HG03103 (cell line): Measurements from ENCODE around the gene LVRN.
A peak's percentile ranks its signal among the peaks of the same experiment; 100 is the strongest.

ENCODE experiments used
- ATAC-seq: cut with Tn5 transposase; IDR thresholded peaks from one replicate; pipeline ENCODE4 v1.9.1; 2021; ENCODE audit warnings: low read depth; ENCODE audit not compliant: unreplicated experiment

Gene LVRN

DNA sequence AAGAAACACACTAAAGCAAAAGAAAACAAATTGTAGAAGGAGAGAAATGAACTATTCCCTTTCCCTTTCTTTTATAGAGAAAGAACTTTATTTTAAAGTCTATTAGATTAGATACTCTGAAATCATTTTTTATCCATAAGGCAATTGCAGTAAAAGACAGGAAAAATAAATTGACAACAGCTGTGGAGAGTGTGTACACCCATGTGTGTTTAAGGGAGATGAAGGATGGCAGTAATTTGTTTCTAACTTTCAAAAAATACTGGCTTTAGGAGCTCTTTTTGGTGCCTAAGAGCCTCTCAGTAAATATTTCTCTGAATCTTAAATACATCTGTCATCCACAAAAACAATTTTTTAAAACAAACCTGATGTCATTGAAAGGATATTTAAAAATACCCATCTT lies 51.7 kb downstream of the LVRN start:
- ATAC-seq = no peak

- ATAC-seq = no peak
These were observed 61.3 kb downstream of the LVRN start for GRCh38 chr5:116023619-116024018.

DNA sequence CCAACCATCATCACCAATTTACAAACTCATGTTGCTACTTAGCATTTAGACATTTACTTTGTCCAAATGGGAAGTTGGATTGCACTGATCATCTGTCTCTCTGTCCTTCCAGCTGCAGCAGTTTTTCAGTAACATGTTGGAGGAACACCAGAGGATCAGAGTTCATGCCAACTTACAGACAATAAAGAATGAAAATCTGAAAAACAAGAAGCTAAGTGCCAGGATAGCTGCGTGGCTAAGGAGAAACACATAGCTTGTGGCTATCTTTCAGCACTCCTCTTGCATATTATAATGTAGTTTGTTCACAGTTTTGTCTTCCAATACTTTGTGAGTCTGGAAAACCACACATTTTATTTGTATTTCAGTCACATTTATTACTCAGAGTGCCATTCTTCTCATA lies 63.6 kb downstream of the LVRN start:
- ATAC-seq = no peak

- peak; percentile 87 for ATAC-seq
These were observed 69.8 kb downstream of the LVRN start, which contains the start of gene ARL14EPL for GRCh38 chr5:116032094-116032517. Gene ARL14EPL, plus strand, starts transcription at chr5:116032472. Its CDS starts 18,994 bp downstream, at chr5:116051466.

DNA sequence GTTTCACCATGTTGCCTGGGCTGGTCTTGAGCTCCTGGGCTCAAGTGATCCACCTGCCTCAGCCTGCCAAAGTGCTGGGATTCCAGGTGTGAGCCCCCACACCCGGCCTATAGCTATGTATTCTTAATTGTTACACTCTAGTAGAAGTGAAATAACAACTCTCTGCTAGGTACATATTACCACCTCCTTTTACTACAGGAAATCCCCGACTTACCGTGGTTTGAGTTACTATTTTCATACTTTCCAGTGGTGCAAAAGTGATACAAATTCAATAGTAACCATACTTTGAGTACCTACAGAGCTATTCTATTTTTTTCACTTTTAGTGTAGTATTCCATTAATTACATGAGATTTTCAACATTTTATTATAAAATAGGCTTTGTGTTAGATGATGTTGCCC lies 70.7 kb downstream of the LVRN start:
- ATAC-seq = no peak

DNA sequence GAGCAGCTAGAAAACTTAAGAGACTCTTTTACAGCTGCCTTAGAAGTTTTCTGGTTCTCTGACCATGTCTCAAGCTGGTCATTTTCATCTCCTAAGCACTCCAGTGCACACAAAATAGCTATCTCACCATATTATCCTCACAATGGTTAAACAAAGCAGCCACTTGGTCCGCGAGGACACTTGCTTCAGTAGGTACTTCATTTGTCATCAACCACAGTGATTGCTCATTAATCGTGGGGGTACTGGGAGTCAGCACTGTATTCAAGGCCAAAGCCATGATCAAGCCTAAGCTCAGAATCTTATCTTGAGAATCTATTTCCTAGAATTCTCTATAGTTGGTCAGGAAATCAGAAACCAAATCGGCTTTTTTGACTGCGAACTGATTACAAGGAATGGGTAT lies 72.8 kb downstream of the LVRN start:
- no peak for ATAC-seq

GRCh38 chr5:116037236-116037822 lies 75.1 kb downstream of the LVRN start:
- no peak for ATAC-seq

DNA sequence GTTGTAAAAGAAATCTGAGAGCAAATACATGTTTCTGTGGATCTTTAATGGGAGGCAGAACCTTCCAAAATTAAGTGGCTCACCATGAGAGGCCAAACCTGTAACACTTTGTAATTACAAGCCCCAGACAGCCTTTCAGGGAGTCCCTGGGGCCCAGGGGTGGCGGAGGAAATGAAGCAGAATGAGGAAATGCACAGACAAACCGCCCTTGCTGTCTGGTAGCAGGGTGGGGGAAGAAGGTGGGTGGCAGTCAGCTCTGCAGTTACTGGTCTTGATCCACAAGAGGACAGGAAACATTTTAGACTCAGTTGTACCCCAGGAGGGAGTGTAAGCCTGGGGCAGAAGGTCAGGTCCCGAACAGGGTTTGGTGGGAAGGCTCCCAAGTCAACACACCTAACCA lies 76.5 kb downstream of the LVRN start:
- peak; percentile 87 for ATAC-seq

DNA sequence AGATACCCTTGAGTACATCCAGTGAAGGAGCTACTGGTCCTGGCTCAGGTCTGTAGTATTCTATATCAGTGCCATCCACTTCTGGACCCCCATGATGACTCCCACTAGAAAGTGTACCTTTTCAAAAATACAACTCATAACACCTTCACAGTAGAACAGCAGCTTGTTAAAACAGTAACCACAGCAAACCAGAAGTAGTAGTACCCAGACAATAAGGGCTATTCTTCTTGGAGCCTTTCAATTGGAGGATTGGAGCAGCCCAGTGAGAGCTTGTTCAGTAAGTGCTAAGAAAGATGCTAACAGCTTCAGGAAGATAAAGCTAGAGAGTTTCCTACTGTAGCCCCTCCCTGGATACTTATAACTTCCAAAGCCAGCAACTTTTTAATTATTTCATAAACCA lies 80.1 kb downstream of the LVRN start:
- no peak for ATAC-seq

DNA sequence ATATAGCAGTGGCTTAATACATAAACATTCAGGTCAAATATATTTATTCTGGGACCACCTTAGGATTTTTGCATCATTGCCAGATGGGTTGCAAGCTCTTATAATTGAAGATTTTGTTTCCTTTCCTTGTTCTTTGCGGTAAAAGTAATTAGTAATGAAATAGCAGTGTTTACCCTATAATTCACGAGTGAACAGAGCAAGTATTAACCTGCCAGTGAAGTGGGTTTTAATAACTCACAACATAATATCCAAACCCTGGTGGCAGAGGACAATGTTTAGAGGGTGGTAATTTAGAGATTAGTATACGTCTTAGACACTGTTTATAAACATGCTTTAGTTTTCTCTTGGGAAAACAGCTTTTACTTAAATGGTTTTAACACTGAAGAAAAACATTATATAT lies 81.8 kb downstream of the LVRN start:
- ATAC-seq = no peak

DNA sequence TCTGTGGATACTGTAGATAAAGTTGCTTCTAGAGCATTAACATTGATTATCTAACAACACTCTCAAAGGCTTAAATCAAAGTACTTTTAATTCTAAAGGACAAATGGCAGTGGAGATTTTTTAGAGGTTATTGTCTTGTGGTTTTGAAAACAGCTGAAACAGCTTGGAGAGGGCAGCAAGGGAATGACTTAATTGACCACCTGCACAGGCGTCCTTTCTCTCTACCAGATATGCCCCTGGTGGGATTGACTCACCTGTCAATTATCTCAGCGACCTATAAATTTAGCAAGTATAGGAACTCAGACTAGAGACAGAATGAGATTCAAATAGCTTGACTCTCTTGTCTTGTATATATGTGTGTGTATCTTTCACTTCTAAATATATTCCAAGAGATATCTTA lies 83.5 kb downstream of the LVRN start:
- no peak for ATAC-seq

GRCh38 chr5:116046261-116046660 lies 84.0 kb downstream of the LVRN start:
- ATAC-seq = no peak

- no peak for ATAC-seq
These were observed 84.5 kb downstream of the LVRN start for GRCh38 chr5:116046823-116047222.

DNA sequence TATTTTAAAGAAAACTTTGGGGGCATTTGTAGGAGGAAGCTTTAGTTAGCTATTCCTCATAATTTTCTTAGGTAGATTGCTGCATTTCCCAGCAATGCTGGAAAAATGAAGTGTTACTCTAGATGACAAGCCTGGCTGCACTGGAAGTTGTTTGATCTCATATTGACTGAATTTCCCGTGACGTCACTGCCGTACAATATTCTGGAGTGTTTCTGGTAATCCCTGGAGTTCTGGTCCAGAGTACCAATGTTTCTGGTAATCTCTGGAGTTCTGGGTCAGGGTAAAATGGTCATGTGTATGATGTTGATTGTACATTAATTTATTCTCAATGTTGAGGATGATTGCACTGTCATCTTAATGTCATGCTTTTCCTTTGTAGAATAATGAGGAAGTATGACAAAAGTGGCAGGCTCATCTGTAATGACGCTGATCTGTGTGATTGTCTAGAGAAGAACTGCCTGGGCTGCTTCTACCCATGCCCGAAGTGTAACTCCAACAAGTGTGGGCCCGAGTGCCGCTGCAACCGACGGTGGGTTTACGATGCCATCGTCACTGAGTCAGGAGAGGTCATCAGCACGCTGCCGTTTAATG lies 96.2 kb downstream of the LVRN start:
- ATAC-seq = no peak

DNA sequence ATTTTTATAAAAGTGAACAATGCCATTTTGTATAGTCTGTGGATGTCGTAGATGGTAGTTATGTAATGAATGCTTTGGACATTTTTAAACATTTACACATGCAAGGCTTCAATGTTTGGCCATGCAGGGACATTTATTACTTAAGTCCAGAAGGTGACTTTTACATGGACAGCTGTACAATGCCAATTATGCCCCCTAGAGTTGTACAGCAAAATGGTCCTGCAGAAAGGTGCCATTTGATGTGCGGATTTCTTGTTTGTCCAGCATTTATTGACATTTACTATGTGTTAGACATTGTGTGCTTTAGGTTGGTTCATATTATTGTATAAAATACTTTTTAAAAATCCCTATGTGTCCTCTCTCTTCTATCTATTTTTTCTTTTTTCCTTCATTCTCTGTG lies 100.1 kb downstream of the LVRN start:
- ATAC-seq = no peak

GRCh38 chr5:116063950-116064349 lies 101.7 kb downstream of the LVRN start:
- no peak for ATAC-seq

GRCh38 chr5:116068028-116068632 lies 105.9 kb downstream of the LVRN start:
- no peak for ATAC-seq

GRCh38 chr5:116071211-116071610 lies 108.9 kb downstream of the LVRN start:
- no peak for ATAC-seq

DNA sequence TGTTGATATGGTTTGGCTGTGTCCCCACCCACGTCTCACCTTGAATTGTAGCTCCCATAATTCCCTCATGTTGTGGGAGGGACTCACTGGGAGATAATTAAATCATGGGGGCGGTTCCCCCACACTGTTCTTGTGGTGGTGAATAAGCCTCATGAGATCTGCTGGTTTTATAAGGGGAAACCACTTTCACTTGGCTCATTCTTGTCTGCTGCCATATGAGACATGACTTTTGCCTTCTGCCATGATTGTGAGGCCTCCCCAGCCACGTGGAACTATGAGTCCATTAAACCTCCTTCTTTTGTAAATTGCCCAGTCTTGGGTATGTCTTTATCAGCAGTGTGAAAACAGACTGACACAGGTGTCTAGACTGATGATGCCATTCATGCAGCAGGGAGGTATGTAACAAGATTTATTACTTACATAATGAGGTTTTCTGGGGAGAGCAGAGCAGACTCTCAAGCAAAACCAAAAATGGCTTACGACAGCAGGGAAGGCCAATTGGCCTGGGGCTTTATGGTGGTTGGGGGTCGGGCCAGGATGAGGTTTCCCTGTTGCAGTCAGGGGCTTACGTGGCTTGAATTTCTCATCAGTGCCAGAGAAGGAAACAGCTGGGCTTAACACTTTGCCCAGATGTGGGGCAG lies 113.0 kb downstream of the LVRN start:
- no peak for ATAC-seq

- ATAC-seq = peak; percentile 100
These were observed 114.2 kb downstream of the LVRN start for GRCh38 chr5:116076496-116076895.
